Measurements from ENCODE around the gene RAB11FIP2.

The RAB11FIP2 gene

GRCh38 chr10:117980755-117981702 lies 65.7 kb downstream of the RAB11FIP2 start:
- DNase-seq = no peak

DNA sequence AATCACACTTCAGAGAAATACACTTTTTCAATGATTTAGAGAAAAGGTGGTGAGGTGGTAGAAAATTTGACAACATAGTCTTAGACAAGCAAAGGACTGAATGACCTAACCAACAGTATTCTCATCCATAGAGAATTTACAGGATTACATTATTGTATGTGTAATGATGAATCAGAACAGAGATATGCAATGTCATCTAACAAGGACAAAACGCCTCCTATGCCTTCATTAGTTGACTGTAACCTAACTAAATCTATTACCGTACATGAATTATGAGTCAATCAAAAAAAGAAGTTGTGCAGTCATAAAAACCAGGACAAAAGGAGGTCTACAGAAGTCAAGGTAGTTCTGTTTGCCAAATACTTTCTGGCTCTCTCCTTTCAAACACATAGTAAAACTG lies 66.5 kb downstream of the RAB11FIP2 start:
- no peak for DNase-seq

DNA sequence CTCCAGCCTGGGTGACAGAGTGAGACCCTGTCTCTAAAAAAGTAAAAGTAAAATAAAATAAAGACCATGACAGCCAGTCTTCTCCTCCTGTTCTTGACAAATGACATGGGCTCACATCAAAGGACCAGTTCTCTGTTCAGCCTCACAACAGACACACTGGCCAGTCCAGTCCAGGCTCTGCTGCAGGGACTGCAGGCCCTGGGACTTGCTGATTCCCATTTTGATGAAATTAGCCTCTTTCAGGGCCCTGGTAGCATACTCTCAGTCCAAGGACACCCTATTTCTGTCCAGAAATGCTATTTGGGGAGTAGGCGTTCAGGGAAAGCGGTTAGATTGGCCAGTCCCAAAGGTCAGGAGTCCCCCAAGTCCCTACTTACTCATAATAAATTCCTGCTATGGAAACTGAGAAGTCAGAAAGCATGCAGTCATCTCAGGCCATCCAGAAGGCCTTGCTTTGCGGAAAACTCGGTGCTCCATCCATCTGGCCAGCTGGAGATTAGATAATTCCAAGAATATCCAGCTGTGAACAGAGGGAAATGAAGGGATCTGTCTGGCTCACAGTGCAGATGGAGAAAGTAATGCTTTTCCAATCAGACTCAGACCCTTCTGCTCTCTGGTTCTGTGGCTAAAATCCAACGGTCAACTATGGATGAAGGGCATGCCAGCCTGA lies 74.4 kb downstream of the RAB11FIP2 start:
- DNase-seq = no peak

- DNase-seq = no peak
Measured at GRCh38 chr10:117970962-117971361, 75.8 kb downstream of the RAB11FIP2 start.

GRCh38 chr10:117969592-117969991 lies 77.1 kb downstream of the RAB11FIP2 start:
- no peak for DNase-seq

DNA sequence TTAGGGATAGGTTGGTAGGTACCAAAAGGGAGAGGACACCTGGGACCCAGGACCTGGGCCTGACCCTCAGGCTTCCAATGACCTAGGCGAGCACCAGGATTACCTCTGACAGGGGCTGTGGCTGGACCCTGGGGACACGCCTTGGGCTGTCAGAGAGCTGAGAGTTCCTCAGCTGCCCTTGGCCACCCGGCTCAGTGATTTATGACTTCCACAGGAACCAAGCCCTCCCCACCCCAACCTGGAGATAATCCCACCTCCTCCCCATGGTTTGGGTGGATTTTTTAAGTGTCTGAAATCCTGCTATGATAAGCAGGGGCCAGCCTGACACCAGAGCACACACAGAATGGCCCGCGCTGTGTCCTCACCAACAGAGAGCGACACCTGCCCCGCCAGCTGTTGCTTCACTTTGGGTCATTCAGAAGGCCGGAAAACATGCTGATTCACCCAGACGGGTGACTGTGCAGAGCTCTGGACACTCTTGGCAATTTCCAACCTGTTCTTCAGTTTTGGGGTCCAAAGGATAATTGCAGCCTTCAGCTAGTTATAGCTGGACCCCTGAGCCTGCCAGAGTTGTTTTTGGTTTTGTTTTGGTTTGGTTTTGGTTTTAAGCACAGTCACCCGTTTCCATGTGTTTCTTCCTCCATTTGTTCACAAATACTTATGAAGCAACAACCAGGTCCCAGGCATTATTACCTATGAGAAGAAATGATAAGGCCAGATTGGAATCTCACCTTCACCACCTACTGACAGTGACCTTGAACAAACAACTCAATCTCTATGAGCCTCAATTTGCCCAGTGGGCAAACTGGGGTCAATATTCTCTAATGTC lies 78.2 kb downstream of the RAB11FIP2 start:
- no peak for DNase-seq

- no peak for DNase-seq
Measured at GRCh38 chr10:117967149-117967650, 79.5 kb downstream of the RAB11FIP2 start.

DNA sequence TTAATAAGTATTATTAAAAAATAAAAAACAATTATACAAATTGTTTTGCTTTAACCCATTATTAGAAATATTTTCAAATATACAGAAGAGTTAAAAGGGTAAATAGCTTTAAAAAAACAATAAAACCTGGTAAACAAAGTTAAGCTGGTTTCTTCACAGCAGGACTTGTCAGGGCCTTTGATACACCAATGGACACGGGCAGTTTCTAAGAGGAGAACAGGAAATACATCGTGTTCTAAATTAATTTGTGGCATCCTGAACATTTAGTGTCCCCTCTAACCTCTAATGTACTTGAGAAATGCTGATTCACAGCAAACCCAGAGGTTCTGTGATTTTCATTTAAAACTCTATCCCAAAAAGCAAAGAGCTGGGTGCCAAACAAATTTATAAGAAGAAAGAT lies 80.8 kb downstream of the RAB11FIP2 start:
- no peak for DNase-seq

GRCh38 chr10:117964536-117964935 lies 82.2 kb downstream of the RAB11FIP2 start:
- DNase-seq = no peak

DNA sequence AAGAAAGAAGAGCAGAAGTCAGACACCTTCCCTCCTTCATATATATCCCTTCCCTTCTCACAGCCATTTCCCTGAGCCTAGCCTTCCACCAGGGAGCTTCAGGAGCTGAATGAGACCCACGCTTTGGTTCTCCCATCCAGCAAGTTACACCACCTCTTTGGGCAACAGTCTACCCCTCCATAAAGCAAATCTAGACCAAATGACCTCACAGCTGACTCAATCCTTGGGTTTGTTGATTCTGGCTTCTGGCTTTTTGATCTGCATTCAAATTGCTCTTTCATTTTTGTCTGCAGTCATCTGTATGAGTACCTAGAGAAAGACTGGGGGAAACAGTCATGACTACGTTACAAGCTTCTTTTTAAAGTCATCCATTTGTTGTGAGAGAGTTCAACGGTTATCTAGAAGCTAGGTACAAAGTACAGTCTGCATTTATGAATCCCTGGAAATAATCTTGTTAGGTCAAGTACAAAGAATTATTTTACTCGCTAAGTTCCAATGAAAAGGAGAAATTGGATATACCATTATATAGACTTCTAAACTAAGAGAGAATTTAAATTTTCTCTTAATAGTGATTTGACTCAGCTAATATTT lies 86.3 kb downstream of the RAB11FIP2 start:
- no peak for DNase-seq

DNA sequence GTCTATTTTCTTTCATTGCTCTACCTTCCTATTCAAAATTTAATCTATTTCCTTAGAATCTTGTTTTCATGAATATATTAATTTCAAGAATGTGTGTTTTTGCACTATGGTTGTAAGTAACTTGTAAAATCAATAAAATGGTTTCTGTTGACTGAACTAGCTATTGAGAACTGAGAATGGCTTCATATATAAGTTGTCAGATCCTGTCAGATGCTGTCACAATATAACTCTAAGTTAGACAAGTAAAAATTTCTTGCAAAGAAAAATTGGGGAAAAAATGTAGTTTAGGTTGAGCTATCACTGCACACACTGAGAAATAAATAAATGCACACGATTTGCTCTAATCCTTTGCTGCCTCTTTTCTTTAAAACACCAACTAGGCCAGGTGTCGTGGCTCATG lies 89.8 kb downstream of the RAB11FIP2 start:
- DNase-seq = no peak

- no peak for DNase-seq
Measured at GRCh38 chr10:117955176-117955575, 91.6 kb downstream of the RAB11FIP2 start.
